ENCODE data around the gene ZBTB5.
"Not testable (repeated sequence)": the region's sequence is repeated elsewhere in the genome, so short reads cannot be mapped to it uniquely, and the experiment has no call there.

ZBTB5 gene

DNA sequence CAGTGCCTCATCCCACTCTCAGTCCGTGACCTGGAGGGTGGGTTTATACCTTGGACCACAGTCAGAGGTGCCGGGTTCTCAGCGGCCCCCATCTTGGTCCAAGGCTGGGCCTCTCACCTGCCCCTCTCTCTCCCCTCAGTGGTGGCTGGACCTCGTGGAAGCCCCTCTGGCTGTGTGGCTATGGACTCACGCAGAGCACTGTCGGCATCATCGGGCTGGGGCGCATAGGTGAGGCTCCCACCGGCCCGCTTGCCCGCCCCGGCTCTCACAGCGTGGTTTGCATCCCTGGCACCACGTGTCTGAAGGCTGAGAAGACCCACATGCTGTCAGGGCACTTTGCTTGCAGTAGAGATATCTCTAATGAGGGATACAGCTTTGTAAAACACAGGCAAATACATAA is 36.9 kb downstream of the ZBTB5 start:
- H3K27me3 ChIP-seq (ENCODE audit: insufficient read depth, low read length, poor library complexity, severe bottlenecking) = no peaks in the 10 kb centered on the region
- H3K9ac ChIP-seq (ENCODE audit: low read depth, low read length, poor library complexity, severe bottlenecking) = no peak overlapping the region
- H2AFZ ChIP-seq (ENCODE audit: low read length) = no peak overlapping the region
- H3K9me2 ChIP-seq (replicated peaks; ENCODE audit: low read depth, low read length) = no peaks in the 10 kb centered on the region
- H4K20me1 ChIP-seq (ENCODE audit: insufficient read depth, low read length, poor library complexity, severe bottlenecking) = peaks cover 22% of the 10 kb centered on the region
- no peak overlapping the region for H3K4me3 ChIP-seq (ENCODE audit: low read length, poor library complexity, severe bottlenecking)
- H3K36me3 ChIP-seq (ENCODE audit: insufficient read depth, low read length) = peaks cover 30% of the 10 kb centered on the region; the same call in 1 of the 2 replicates
- H3F3A ChIP-seq (ENCODE audit: low read depth) = no peaks in the 10 kb centered on the region
- H3K79me2 ChIP-seq (ENCODE audit: insufficient read depth, low read length) = peaks cover 30% of the 10 kb centered on the region
- H3K9me3 ChIP-seq (ENCODE audit: insufficient read depth, low read depth, low read length) = no peaks in the 10 kb centered on the region
- no peak overlapping the region for H3K4me2 ChIP-seq (ENCODE audit: low read depth, low read length, poor library complexity, severe bottlenecking)
- H3K4me1 ChIP-seq (ENCODE audit: insufficient read depth, low read length, poor library complexity, severe bottlenecking) = peaks cover 14% of the 10 kb centered on the region
- TF ChIP-seq EZH2phosphoT487 (IDR thresholded peaks at IDR 0.05; ENCODE audit: borderline replicate concordance) (no peak), CTCF (conservative IDR thresholded peaks at IDR 0.05; ENCODE audit: low read length) (no peak)

- Histone ChIP-seq H3K4me2 (ENCODE audit: low read depth, low read length, poor library complexity, severe bottlenecking) (no peak overlapping the region), H2AFZ (ENCODE audit: low read length) (no peak overlapping the region), H3K27me3 (ENCODE audit: insufficient read depth, low read length, poor library complexity, severe bottlenecking) (no peaks in the 10 kb centered on the region), H3K9me3 (ENCODE audit: insufficient read depth, low read depth, low read length) (no peaks in the 10 kb centered on the region), H3K79me2 (ENCODE audit: insufficient read depth, low read length) (peaks cover 45% of the 10 kb centered on the region), H3F3A (ENCODE audit: low read depth) (no peaks in the 10 kb centered on the region), H3K9ac (ENCODE audit: low read depth, low read length, poor library complexity, severe bottlenecking) (no peak overlapping the region), H3K9me2 (replicated peaks; ENCODE audit: low read depth, low read length) (no peaks in the 10 kb centered on the region), H4K20me1 (ENCODE audit: insufficient read depth, low read length, poor library complexity, severe bottlenecking) (peaks cover 24% of the 10 kb centered on the region), H3K4me1 (ENCODE audit: insufficient read depth, low read length, poor library complexity, severe bottlenecking) (peaks cover 21% of the 10 kb centered on the region), H3K4me3 (ENCODE audit: low read length, poor library complexity, severe bottlenecking) (no peak overlapping the region), H3K36me3 (ENCODE audit: insufficient read depth, low read length) (peaks cover 28% of the 10 kb centered on the region; the same call in 1 of the 2 replicates)
- TF ChIP-seq EZH2phosphoT487 (IDR thresholded peaks at IDR 0.05; ENCODE audit: borderline replicate concordance) = no peak
- no peak for TF ChIP-seq CTCF (conservative IDR thresholded peaks at IDR 0.05; ENCODE audit: low read length)
Observed at GRCh38 chr9:37426846-37427245, 38.4 kb downstream of the ZBTB5 start.

DNA sequence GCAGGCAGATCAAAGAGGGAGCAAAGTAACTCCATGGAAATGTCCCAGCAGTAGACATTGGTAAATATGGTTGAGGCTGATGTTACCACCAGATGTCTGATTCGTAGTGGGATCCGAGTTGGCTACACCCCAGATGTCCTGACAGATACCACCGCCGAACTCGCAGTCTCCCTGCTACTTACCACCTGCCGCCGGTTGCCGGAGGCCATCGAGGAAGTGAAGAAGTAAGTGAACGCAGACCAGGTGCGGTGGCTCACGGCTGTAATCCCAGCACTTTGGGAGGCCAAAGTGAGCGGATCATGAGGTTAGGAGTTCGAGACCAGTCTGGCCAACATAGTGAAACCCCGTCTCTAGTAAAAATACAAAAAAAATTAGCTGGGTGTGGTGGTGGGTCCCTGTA is 38.8 kb downstream of the ZBTB5 start:
- peaks cover 25% of the 10 kb centered on the region for H3K4me1 ChIP-seq (ENCODE audit: insufficient read depth, low read length, poor library complexity, severe bottlenecking)
- H3K4me2 ChIP-seq (ENCODE audit: low read depth, low read length, poor library complexity, severe bottlenecking); H3F3A ChIP-seq (ENCODE audit: low read depth); H3K9ac ChIP-seq (ENCODE audit: low read depth, low read length, poor library complexity, severe bottlenecking); H3K4me3 ChIP-seq (ENCODE audit: low read length, poor library complexity, severe bottlenecking); H3K9me2 ChIP-seq (replicated peaks; ENCODE audit: low read depth, low read length); H3K9me3 ChIP-seq (ENCODE audit: insufficient read depth, low read depth, low read length); H3K27me3 ChIP-seq (ENCODE audit: insufficient read depth, low read length, poor library complexity, severe bottlenecking); H2AFZ ChIP-seq (ENCODE audit: low read length): not testable (repeated sequence)
- peaks cover 24% of the 10 kb centered on the region for H4K20me1 ChIP-seq (ENCODE audit: insufficient read depth, low read length, poor library complexity, severe bottlenecking)
- H3K79me2 ChIP-seq (ENCODE audit: insufficient read depth, low read length) = peaks cover 48% of the 10 kb centered on the region
- H3K36me3 ChIP-seq (ENCODE audit: insufficient read depth, low read length) = peaks cover 26% of the 10 kb centered on the region; the same call in 1 of the 2 replicates

DNA sequence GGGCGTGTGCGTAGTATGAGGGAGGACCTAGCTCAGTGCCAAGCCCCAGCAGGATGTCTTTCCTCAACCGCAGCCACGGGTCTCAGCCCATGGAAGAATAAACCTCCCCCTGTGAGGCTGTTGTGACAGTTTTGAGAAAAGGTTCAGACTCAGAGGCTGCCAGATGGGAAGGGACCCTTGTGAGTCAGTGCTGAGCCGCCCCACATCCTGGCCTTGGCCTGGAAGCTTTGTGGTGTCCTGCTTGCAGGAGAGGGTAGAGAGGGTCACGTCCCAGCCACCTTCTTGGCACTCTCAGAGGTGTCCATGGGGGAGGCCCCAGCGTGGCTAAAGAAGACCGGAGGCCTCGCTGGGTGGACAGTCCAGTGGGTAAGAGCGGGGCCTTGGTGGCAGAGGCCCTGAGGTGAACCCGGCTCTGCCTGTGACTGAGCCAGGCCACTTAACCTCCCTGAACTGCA is 39.9 kb downstream of the ZBTB5 start:
- peak overlapping the region; percentile 86 for H3K4me2 ChIP-seq (ENCODE audit: low read depth, low read length, poor library complexity, severe bottlenecking)
- peaks cover 48% of the 10 kb centered on the region for H3K79me2 ChIP-seq (ENCODE audit: insufficient read depth, low read length)
- H3K27me3 ChIP-seq (ENCODE audit: insufficient read depth, low read length, poor library complexity, severe bottlenecking) = no peaks in the 10 kb centered on the region
- H3K4me1 ChIP-seq (ENCODE audit: insufficient read depth, low read length, poor library complexity, severe bottlenecking) = peaks cover 25% of the 10 kb centered on the region
- H3F3A ChIP-seq (ENCODE audit: low read depth) = no peaks in the 10 kb centered on the region
- H3K9me2 ChIP-seq (replicated peaks; ENCODE audit: low read depth, low read length) = no peaks in the 10 kb centered on the region
- TF ChIP-seq EZH2phosphoT487 (IDR thresholded peaks at IDR 0.05; ENCODE audit: borderline replicate concordance) (no peak), CTCF (conservative IDR thresholded peaks at IDR 0.05; ENCODE audit: low read length) (no peak)
- H3K9ac ChIP-seq (ENCODE audit: low read depth, low read length, poor library complexity, severe bottlenecking) = peak overlapping the region; percentile 97
- H3K4me3 ChIP-seq (ENCODE audit: low read length, poor library complexity, severe bottlenecking) = no peak overlapping the region
- H4K20me1 ChIP-seq (ENCODE audit: insufficient read depth, low read length, poor library complexity, severe bottlenecking) = peaks cover 24% of the 10 kb centered on the region
- no peaks in the 10 kb centered on the region for H3K9me3 ChIP-seq (ENCODE audit: insufficient read depth, low read depth, low read length)
- H2AFZ ChIP-seq (ENCODE audit: low read length) = no peak overlapping the region
- H3K36me3 ChIP-seq (ENCODE audit: insufficient read depth, low read length) = peaks cover 22% of the 10 kb centered on the region; the same call in 1 of the 2 replicates
